ENCODE data around the gene KLHL40.

Gene KLHL40

GRCh38 chr3:42702982-42703694 is 17.8 kb downstream of the KLHL40 start:
- no peak for TF ChIP-seq CTCF (IDR thresholded peaks at IDR 0.05; ENCODE audit: borderline replicate concordance, insufficient read depth, low read depth, low read length)
- no peak overlapping the region for H3K4me3 ChIP-seq (ENCODE audit: low read depth, low read length)

GRCh38 chr3:42703695-42704025 is 18.3 kb downstream of the KLHL40 start:
- H3K4me3 ChIP-seq (ENCODE audit: low read depth, low read length), result no peak overlapping the region
- no peak for TF ChIP-seq CTCF (IDR thresholded peaks at IDR 0.05; ENCODE audit: borderline replicate concordance, insufficient read depth, low read depth, low read length)

GRCh38 chr3:42704136-42704841 is 19.0 kb downstream of the KLHL40 start:
- TF ChIP-seq CTCF (IDR thresholded peaks at IDR 0.05; ENCODE audit: borderline replicate concordance, insufficient read depth, low read depth, low read length), result no peak

GRCh38 chr3:42705058-42705767 is 19.9 kb downstream of the KLHL40 start:
- no peak overlapping the region for H3K4me3 ChIP-seq (ENCODE audit: low read depth, low read length)
- no peak for TF ChIP-seq CTCF (IDR thresholded peaks at IDR 0.05; ENCODE audit: borderline replicate concordance, insufficient read depth, low read depth, low read length)

More at GRCh38 chr3:42704136-42704841, 19.0 kb downstream of the KLHL40 start:
- no peak overlapping the region for H3K4me3 ChIP-seq (ENCODE audit: low read depth, low read length)

GRCh38 chr3:42705962-42706585 is 20.7 kb downstream of the KLHL40 start:
- TF ChIP-seq CTCF (IDR thresholded peaks at IDR 0.05; ENCODE audit: borderline replicate concordance, insufficient read depth, low read depth, low read length), result no peak
- no peak overlapping the region for H3K4me3 ChIP-seq (ENCODE audit: low read depth, low read length)

- no peak overlapping the region for H3K4me3 ChIP-seq (ENCODE audit: low read depth, low read length)
- TF ChIP-seq CTCF (IDR thresholded peaks at IDR 0.05; ENCODE audit: borderline replicate concordance, insufficient read depth, low read depth, low read length), result no peak
Measured at GRCh38 chr3:42706721-42707619, 21.6 kb downstream of the KLHL40 start.

All from GM12875 (cell line).